ENCODE measurements around the gene DUSP9.

DUSP9 gene

GRCh38 chrX:153642051-153642654 is 4.8 kb upstream of the DUSP9 start:
- Histone ChIP-seq H3K27ac (ENCODE audit: extremely low read depth, low read depth, low read length) (no peak overlapping the region), H3K36me3 (ENCODE audit: control insufficient read depth in 2 of 2, insufficient read depth in 1 of 2, low read length in 2 of 2) (no peaks in the 10 kb centered on the region), H3K9me3 (ENCODE audit: control insufficient read depth, insufficient read depth, low read depth, low read length) (no peaks in the 10 kb centered on the region), H3K4me3 (ENCODE audit: low read depth, low read length) (peak overlapping the region; percentile 7; the same call in 1 of the 2 replicates), H3K4me1 (ENCODE audit: control insufficient read depth, insufficient read depth, low read length) (peaks cover 3% of the 10 kb centered on the region; the same call in 1 of the 2 replicates)
- ChIA-PET CTCF (interaction anchor here (1.5 to 3.2 kb wide), 3 partner anchors 11 to 26 kb away, joined by 3 to 16 read pairs (median 11); no protein-coding TSS in a partner anchor), POLR2A (interaction anchor here (0.5 kb wide), 1 partner anchor 205 kb away, joined by 3 read pairs; no protein-coding TSS in a partner anchor)
- peak; percentile 74 for TF ChIP-seq GLIS1 (tag by site-specific recombination; IDR thresholded peaks at IDR 0.05)
- TF ChIP-seq ZNF335 (tag by site-specific recombination; conservative IDR thresholded peaks at IDR 0.05) = no peak
- TF ChIP-seq ZNF600 (tag by site-specific recombination; IDR thresholded peaks at IDR 0.05) = no peak
- no peak for TF ChIP-seq ZNF658 (tag by site-specific recombination; IDR thresholded peaks at IDR 0.05)
- no peak for TF ChIP-seq ZNF670 (tag by site-specific recombination; IDR thresholded peaks at IDR 0.05; ENCODE audit: low read depth)
- no peak for TF ChIP-seq ZNF548 (tag by site-specific recombination; IDR thresholded peaks at IDR 0.05)
- TF ChIP-seq ZNF398 (tag by site-specific recombination; IDR thresholded peaks at IDR 0.05) = peak; percentile 90
- no peak for TF ChIP-seq KLF8 (tag by site-specific recombination; IDR thresholded peaks at IDR 0.05)
- TF ChIP-seq EGR2 (tag by site-specific recombination; IDR thresholded peaks at IDR 0.05; ENCODE audit: low read depth) = peak; percentile 55
- no peak for TF ChIP-seq ZSCAN5A (tag by site-specific recombination; IDR thresholded peaks at IDR 0.05)
- peak; percentile 81 for TF ChIP-seq SP2 (tag by site-specific recombination; IDR thresholded peaks at IDR 0.05)
- peak; percentile 52 for TF ChIP-seq SP3 (tag by site-specific recombination; IDR thresholded peaks at IDR 0.05)
- peak; percentile 82 for TF ChIP-seq ZFHX2 (tag by site-specific recombination; conservative IDR thresholded peaks at IDR 0.05)
- no peak for TF ChIP-seq ZNF148 (tag by site-specific recombination; IDR thresholded peaks at IDR 0.05; ENCODE audit: borderline replicate concordance)
- TF ChIP-seq HOXC10 (CRISPR knock-in tag; IDR thresholded peaks at IDR 0.05) = 0 out of 2 replicates have a peak, but pooled peaks have one; percentile 42
- TF ChIP-seq GLIS2 (tag by site-specific recombination; IDR thresholded peaks at IDR 0.05) = peak; percentile 29

GRCh38 chrX:153642655-153643430 is 4.2 kb upstream of the DUSP9 start:
- no peak overlapping the region for H3K4me3 ChIP-seq (ENCODE audit: low read depth, low read length)
- no peaks in the 10 kb centered on the region for H3K36me3 ChIP-seq (ENCODE audit: control insufficient read depth in 2 of 2, insufficient read depth in 1 of 2, low read length in 2 of 2)
- no peak overlapping the region; the same call in 1 of the 2 replicates for H3K27ac ChIP-seq (ENCODE audit: extremely low read depth, low read depth, low read length)
- peaks cover 3% of the 10 kb centered on the region; the same call in 1 of the 2 replicates for H3K4me1 ChIP-seq (ENCODE audit: control insufficient read depth, insufficient read depth, low read length)
- no peaks in the 10 kb centered on the region for H3K9me3 ChIP-seq (ENCODE audit: control insufficient read depth, insufficient read depth, low read depth, low read length)
- POLR2A ChIA-PET = no interaction called here
- CTCF ChIA-PET = interaction anchor here (0.6 to 1.5 kb wide), 10 partner anchors 9 to 161 kb away, joined by 3 to 7 read pairs (median 4); no protein-coding TSS in a partner anchor
- TF ChIP-seq PRDM6 (tag by site-specific recombination; IDR thresholded peaks at IDR 0.05) = no peak
- peak; percentile 53; the same call in 1 of the 2 replicates for TF ChIP-seq KLF8 (tag by site-specific recombination; IDR thresholded peaks at IDR 0.05)
- TF ChIP-seq ZNF558 (tag by site-specific recombination; IDR thresholded peaks at IDR 0.05) = no peak
- TF ChIP-seq ZNF76 (tag by site-specific recombination; IDR thresholded peaks at IDR 0.05; ENCODE audit: borderline replicate concordance, low read depth) = no peak
- TF ChIP-seq ZNF488 (tag by site-specific recombination; IDR thresholded peaks at IDR 0.05) = no peak
- TF ChIP-seq ZNF26 (tag by site-specific recombination; IDR thresholded peaks at IDR 0.05) = no peak
- peak; percentile 75; the same call in 1 of the 2 replicates for TF ChIP-seq SCRT1 (tag by site-specific recombination; IDR thresholded peaks at IDR 0.05; ENCODE audit: borderline replicate concordance)

Data from HEK293 (cell line).